Renal cortical epithelial cell (primary cell): Measurements from ENCODE around the gene IZUMO1. TPM values are rescaled to one million over a fixed set of nuclear protein-coding genes. Genes with fewer than 3 reads are reported as not detected.
A peak's percentile ranks its signal among the peaks of the same experiment; 100 is the strongest.
"Not testable (repeated sequence)": the region's sequence is repeated elsewhere in the genome, so short reads cannot be mapped to it uniquely, and the experiment has no call there.

ENCODE experiments used
- DNase-seq: peaks from one replicate; pipeline ENCODE4 v3.0.0-alpha.2; 2011; ENCODE audit warnings: low read depth
- total RNA-seq: library from RNA; depleted of rRNA; stranded (reverse); fragments of >200 nt; gene quantifications from 2 replicates; pipeline ENCODE4 v1.2.3, GENCODE V29; 2014

IZUMO1 gene
- not detected in 2 replicates for total RNA-seq

DNA sequence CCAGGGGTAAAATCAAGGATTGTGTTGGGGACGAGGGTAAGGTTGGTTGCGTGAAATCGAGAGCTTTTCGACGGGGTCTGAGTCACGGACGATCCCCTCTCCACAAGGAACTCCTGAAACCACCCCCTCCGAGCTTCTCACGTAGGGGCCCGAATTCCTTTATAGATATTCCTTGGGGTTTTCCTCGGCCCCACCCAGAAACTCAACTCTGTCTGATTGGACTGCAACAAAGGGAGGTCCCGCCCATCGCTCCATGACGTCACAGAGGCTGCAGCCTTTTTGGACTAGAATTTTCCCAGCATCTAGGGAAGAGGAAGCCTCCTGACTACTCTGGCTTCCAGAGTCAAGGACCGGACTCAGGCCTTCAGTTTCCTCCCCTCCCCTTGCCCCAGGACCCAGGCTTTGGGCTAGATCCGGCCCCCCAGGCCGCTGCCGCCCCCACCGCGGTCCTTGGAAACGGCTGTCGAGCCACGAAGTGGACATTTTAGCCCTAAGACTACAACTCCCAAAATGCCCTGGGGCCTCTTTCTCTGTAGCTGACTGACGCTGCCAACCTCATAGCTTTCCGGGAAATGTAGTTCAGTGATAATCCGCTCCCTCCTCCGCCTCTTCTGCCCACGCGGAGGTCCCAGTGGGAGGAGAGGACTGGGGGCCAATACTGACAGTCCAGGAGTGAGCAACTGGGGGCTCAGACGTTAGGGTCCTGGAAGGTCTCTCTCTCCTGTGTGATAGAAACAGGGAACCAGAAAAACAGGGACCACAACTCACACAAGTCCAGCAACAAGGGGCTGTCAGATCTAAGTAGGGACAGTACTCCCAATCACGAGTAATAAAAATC, at the start of gene IZUMO1:
TSS of gene IZUMO1 (minus strand) at position 172 of the 838 bp plus-strand sequence. CDS start 1,050 bp downstream, outside the sequence.
- DNase-seq, result peak; percentile 87

DNA sequence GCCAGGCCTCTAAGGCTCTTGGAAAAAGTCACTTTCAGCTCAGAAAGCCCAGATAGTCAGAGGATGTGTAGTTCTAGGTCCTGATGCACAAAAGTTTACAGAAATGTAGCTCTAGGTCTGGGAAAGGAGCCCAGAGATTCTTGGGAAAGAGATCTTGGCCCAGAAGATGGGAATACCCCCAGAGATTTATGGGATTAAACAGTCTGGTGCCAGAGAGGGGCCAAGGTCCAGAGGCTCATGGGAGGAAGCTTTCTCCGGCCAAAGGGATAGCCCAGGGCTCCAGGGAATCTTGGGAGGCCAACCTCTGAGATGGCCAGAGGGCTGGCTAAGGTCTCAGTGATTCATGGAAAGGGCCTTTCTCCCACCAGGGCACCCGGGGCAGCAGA, 49.0 kb upstream of the IZUMO1 start:
- no peak for DNase-seq

DNA sequence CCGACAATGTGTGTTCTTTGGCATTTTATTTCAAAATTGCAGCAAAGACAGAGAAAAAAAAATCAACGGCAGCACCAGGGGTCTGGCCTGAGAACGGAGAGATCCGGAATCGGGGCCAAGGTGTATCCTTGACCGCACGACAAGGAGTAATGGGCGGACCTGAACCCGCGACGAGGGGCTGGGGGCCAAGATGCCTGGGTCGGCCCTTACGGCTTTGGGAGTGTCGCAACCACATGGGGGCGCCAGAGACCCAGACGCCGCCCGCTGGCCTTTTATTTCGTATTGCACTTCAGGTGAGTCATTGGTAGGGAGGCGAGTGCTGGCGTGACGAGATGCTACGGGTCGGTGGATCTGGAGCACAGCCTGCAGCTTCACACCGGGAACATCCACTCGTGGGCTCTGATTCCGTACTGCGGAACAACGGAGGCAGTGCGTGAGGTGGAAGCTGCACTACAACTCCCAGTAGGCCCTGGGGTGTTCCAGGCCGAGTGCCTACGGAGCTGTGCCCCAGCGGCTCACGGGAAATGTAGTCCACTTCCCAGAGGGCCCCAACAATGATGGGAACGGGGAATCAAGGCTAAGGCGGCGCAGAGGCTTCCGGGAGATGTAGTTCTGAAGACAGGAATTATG, 48.5 kb upstream of the IZUMO1 start:
- DNase-seq, result peak; percentile 90

DNA sequence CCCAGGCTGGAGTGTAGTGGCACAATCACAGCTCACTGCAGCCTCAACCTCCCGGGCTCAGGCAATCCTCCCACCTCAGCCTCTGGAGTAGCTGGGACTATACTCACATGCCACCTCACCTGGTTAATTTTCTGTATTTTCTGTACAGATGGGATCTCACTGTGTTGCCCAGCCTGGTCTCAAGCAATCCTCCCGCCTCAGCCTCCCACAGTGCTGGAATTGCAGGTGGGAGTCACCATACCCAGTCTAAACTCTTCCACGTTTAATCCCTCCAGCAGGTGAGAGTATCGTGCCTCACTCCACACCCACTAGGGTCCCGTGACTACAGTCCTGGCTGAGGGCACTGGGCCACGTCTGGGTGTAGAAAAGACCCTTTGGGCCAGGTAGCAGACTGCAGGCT, 47.6 kb upstream of the IZUMO1 start:
- no peak for DNase-seq

DNA sequence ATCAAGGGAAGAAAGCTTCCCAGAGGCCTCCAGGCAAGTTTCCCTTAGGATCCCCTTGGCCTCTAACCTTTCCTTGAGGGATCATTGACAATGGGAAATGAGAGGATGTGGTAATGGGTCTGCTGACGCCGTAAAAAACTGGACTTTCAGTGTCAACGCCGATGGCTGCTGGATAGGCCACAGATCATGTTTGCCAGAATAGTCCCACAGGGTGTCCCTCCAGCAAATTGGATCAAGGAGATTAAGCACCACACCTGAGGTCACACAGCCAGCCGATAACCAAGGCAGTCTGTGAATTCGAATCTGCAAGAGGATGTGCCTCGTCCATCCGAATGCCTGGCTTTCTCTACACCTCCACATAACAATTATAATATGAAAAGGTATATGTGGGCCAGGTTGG, 46.6 kb upstream of the IZUMO1 start:
- no peak for DNase-seq

DNA sequence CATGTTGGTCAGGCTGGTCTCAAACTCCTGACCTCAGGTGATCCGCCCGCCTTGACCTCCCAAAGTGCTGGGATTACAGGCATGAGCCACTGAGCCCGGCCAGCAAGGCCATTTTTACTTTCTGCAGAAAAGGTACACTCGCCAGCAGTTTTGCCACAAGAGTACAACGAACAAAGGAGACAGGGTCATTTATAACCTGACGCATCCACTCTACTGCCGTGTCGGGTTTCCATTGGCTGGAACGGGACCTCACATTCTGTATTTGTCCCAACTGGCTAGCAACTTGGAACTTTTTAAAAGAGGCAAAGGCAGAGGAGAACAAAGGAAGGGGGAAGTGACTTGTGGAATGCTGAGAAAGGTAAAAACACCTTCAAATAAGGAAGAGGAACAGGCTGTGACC, 40.6 kb upstream of the IZUMO1 start:
- DNase-seq, result not testable (repeated sequence)

DNA sequence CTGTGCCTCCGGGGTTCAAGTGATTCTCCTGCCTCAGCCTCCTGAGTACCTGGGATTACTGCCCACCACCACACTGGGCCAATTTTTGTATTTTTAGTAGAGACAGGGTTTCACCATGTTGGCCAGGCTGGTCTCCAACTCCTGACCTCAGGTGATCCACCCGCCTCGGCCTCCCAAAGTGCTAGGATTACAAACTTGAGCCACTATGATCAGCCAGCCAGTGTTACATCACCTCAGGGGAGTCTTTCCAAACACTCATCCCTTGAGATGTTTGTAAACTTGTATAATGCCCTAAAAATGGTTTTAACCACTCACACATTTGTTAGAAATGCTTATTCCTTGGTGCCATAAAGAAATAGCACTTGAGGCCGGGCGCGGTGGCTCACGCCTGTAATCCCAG, 39.7 kb upstream of the IZUMO1 start:
- DNase-seq, result not testable (repeated sequence)

DNA sequence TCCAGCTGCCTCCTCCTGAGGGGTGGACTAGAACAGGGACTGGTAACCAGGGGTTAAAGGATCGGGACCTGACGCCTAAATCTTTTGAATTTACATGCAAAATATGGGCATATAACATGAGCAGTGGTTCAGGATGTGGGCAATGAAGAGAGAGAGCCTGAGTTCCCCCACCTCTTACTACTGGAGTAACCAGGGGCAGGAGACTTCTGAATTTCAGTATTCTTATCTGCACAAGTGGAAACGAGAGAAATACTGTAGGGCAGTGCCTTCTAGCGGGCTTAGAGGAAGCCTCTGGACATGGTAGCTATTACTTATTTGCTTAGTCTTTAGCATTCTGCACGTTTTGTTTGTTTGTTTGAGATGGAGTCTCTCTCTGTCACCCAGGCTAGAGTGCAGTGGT, 37.8 kb upstream of the IZUMO1 start:
- no peak for DNase-seq

DNA sequence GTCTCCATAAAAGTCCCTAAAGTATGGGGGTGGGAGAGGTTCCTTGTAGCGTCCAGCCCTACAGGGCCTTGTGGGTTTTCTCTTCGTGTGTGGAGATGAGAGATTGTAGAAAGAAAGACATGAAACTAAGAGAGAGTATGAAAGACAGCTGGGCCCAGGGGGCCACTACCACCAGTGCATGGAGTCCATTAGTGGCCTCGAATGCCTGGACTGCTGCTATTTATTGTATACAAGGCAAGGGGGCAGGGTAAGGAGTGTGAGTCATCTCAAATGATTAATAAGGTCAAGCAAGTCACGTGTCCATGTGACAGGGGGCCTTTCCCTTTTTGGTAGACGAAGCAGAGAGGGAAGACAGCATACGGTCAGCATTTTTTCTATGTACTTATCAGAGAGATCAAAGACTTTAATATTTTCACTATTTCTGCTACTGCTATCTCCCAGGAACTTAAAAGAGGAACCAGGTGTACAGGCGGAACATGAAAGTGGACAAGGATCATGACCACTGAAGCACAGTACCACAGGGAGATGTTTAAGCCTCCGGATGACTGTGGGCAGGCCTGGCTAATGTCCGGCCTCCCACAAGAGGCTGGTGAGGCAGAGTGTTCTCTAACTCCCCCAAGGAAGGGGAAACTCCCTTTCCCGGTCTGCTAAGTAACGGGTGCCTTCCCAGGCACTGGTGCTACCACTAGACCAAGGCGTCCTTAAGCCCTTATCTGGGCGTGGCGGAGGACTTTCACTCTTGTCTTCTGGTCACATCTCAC, 34.1 kb upstream of the IZUMO1 start:
- peak; percentile 69 for DNase-seq

DNA sequence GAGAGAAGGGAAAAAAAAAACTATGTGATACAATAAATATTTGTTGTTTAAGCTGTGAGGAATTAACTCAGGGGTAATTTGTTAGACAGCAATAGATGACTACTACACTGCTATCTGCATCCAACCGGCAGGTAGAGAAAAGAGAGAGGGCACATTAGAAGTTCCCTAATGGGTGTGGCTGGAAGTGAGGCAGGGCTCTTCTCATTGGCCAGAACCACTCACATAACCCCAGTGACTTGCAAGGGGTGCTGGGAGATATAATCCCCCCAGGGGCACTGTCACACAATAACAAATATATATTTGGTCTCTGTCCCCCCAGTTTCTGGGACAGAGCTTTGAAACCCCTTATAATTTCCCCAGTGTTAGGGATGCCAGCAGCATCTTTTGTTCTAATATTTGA, 32.9 kb upstream of the IZUMO1 start:
- DNase-seq, result no peak

DNA sequence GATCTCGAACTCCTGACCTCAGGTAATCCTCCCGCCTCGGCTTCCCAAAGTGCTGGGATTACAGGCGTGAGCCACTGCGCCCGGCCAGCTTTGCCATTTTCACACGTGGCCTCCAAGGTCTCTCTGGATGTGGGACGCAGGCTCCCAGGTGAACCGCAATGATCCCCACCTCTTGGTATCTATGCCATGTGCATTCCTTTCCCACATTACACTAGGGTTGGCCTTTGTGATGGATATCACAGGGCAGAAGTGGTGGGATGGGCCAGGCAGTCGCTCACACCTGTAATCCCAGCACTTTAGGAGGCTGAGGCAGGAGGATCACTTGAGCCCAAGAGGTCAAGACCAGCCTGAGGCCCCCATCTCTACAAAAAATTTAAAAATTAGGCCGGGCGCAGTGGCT, 31.0 kb upstream of the IZUMO1 start:
- DNase-seq, result no peak

DNA sequence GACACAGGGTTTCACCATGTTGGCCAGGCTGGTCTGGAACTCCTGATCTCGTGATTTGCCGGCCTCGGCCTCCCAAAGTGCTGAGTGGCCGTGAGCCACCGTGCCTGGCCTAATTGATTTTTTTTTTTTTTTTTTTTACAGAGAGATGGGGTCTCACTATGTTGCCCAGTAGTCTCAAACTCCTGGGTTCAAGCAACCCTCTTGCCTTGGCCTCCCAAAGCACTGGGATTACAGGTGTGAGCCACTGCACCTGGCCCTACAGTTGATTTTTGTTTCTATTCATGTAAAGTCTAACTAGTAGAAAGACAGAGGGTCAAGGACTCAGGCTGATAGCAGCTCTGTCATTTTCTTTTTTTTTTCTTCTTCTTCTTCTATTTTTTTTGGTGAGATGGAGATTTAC, 30.4 kb upstream of the IZUMO1 start:
- no peak for DNase-seq

DNA sequence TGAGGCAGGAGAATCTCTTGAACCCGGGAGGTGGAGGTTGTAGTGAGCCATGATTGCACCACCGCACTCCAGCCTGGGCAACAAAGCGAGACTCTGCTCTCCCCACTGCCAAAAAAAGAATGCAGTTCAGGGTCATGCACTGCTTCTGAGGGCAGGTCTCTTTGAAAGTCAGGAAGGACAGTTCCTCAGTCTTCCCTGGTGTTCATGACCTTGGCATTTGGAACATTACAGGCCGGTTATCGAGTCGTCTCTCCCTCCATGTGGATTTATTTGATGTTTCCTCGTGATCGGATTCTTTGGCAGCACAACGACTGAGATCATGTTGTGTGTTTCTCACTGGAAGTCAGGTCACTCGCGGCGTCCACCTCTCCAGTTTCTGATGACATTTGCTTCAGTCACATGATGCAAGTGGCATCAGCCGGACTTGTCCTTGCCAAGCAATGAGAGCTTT, 25.8 kb upstream of the IZUMO1 start:
- peak; percentile 19 for DNase-seq

DNA sequence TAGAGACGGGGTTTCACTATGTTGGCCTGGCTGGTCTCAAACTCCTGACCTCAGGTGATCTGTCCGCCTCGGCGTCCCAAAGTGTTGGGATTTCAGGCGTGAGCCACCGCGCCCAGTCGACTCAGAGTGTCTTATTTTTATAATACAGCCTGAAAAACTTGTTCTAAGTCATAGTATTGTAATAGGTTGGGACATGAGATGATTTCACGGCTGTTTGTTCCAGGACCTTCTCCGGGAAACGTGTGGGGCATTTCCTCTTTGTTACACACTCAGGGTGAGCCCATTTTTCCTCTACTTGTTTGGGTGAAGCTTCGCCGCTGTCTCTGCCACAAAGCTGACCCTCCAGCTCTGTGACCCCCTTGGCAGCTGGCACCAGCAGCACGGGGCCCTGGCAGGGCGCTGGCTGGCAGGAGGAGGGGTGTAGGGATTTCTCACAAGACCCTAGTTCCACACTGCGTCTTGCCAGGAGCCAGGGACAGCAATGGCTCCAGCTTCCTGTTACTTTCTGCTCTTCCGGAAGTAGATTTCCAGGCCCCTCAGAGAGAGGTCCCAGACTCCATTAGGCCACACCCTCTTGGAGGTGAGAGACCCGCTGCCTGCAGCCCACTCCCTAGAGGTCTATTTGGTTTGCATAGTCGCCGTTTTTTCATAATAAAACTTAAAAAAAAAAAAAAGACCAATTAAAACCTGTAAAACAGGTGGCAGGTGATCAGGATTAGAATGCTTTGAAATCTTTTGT, 24.2 kb upstream of the IZUMO1 start:
- no peak for DNase-seq

DNA sequence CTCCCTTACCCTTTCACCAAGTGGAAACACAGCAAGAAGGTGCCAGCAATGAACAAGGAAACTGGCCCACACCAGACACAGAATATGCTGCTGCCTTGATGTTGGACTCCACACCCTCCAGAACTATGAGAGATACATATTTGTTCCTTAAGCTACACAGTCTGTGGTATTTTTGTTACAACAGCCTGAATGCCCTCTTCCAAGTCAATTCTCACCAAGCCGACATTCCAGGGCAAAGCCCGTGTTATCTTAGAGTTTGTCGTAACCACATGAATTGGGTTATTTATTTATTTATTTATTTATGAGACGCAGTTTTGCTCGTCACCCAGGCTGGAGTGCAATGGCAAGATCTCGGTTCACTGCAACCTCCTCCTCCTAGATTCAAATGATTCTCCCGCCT, 23.6 kb upstream of the IZUMO1 start:
- no peak for DNase-seq

DNA sequence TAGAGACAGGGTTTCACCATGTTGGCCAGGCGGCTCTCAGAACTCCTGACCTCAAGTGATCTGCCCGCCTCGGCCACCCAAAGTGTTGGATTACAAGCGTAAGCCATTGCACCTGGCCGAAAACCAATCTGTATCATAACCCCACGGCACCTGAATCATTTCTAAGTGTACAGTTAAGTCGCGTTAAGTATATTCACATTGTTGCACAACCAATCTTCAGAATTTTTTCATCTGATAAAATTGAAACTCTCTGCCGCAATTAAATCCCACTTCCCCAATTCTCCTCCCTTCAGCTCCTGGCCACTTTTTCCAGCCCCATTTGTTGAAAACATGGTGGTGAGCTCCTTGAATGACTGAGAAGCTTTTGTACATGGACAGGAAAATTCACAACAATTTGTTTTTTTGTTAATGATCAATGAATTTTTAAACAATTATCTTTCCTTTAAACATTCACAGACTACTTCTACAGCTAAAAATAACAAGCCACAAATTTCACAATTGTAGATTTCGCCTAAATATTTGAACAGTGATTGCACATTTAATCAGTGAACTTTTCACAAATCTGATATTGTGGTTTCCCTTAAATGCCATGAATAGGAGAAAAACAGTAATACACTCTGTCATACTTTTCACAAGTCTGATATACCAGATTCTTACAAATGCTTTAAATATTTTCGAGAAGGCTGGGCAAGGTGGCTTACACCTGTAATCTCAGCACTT, 22.4 kb upstream of the IZUMO1 start:
- DNase-seq, result peak; percentile 67

DNA sequence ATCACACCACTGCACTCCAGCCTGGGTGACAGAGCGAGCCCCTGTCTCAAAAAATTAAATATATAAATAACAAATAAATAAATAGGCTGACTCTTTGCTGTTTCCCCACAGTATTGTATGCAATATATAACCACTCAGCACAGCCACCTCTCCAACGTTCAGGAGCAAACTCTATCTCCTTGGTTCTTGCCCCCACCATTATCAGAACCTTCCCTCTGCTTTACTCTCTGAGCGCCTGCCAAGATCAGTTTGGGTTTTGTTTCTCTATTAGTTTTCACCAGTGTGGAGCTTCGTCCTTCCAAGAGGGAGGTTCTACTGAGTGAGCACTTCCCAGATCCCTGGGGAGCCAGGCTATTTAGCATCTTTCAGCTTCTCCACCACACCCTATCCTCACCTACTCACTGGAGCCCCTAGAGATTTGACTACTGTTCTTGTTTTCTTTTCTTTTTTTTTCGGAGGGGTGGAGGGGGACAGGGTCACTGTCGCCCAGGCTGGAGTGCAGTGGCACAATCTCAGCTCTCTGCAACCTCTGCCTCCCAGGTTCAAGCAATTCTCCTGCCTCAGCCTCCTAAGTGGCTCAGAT, 21.6 kb upstream of the IZUMO1 start:
- not testable (repeated sequence) for DNase-seq

DNA sequence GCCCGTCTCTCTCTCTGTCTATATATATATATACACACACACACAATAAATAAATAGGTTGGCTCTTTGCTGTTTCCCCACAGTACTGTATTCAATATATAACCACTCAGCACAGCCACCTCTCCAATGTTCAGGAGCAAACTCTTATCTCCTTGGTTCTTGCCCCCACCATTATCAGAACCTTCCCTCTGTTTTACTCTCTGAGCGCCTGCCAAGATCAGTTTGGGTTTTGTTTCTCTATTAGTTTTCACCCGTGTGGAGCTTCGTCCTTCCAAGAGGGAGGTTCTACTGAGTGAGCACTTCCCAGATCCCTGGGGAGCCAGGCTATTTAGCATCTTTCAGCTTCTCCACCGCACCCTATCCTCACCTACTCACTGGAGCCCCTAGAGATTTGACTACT, 19.1 kb upstream of the IZUMO1 start:
- not testable (repeated sequence) for DNase-seq

DNA sequence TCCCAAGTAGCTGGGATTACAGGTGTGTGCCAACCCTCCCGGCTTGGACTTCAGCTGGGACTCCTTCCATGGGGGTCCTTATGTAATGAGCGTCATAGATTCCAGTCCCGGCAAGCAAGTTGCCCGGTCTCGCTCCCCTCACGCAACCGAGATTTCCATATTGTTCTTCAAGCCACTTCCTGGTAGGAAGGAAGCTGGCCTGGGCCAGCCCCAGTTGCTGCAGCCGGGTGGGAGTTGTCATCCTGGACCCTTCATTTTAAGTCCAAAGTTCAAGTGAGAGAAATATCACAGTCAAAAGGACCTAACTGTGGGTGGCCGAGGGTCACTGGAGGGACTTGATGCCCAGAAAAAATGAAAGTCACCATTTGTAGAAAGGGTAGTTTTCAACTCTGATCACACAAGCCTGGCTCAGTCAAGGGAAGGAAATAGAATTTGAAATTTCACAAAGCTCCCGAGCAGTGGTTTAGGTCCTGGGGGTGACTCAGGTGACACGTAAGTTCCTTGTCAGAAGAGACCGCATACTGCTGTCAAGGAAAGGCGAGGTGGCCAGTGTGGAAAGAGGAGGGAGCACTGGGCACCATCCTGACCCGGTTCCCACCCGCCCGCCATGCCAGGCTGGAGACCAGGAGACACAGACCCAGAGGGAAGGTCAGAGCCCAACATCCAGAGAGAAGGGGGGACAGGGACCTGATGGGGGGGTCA, 13.9 kb upstream of the IZUMO1 start:
- DNase-seq, result no peak

DNA sequence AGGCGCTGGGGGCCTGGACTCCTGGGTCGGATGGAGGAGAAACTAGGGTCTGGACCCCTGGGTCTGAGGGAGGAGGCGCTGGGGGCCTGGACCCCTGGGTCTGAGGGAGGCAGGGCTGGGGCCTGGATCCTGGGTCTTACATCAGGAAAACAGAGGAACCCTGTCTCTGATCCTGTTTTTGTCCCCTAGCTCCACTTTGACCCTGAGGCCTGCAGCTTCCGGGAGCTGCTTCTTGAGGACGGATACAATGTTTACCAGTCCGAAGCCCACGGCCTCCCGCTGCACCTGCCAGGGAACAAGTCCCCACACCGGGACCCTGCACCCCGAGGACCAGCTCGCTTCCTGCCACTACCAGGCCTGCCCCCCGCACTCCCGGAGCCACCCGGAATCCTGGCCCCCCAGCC, 11.0 kb upstream of the IZUMO1 start:
- DNase-seq, result no peak
